Measurements from ENCODE around the gene ARFRP1. TPM values are rescaled to one million over a fixed set of nuclear protein-coding genes. Genes with fewer than 3 reads are reported as not detected.

Gene ARFRP1
- total RNA-seq, 1 experiment from 2014 or later = 36.7 TPM

DNA sequence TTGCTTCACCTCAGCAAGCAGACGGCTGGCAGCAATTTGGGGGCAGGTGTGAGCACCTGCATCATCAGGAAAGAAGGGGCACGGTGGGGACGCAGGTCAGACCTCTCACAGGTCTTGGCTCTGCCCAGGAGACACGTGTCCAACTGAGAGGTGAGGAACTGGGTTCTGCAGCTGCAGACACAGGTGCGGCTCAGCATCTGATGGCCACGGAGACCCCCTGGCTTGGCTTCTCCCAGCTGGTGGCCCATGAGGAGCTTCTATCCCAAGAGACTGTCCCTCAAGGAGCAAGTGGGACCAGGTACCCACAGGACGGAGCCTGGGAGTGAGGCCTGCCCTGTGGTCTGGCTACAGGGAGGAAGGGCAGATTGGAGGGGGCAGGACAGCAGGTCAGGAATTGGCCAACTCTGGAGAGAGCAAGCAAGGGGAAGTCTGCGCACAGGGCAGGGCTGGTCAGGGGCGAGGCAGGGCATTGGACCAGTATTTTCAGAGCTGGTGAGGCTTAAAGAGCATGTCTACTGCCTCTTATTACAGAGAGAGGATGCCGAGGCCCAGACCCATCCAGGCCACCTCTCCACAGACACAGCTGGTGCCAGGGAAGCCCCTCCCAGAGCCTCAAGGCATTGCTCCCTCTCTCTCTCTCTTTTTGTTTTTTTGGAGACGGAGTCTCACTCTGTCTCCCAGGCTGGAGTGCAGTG, 58.7 kb downstream of the ARFRP1 start:
- in situ Hi-C loops (cut with HindIII; ENCODE audit: low sequenced_read_pairs) = no loop called here

More for the DNA sequence above, 58.7 kb downstream of the ARFRP1 start:
- no peak for DNase-seq (ENCODE audit: low spot score)

Other genes starting within 250 kb of the ARFRP1 start
- gene KCNQ2, start 235.3 kb downstream of the ARFRP1 start, total RNA-seq (2014; rRNA removed; shearing (Covaris generic)) = 133 and 160 TPM in 2 replicates
- 47.5 and 58.1 TPM in 2 replicates for gene EEF1A2, start 208.9 kb downstream of the ARFRP1 start, total RNA-seq (2014; rRNA removed; shearing (Covaris generic))
- 31.9 and 38.0 TPM in 2 replicates for gene PPDPF, start 187.2 kb downstream of the ARFRP1 start, total RNA-seq (2014; rRNA removed; shearing (Covaris generic))
- 0.10 TPM in 1 of 2 replicates, not detected in the other for gene PTK6, start 170.6 kb downstream of the ARFRP1 start, total RNA-seq (2014; rRNA removed; shearing (Covaris generic))
- not detected in 2 replicates for gene SRMS, start 160.2 kb downstream of the ARFRP1 start, total RNA-seq (2014; rRNA removed; shearing (Covaris generic))
- gene FNDC11, start 153.8 kb downstream of the ARFRP1 start, total RNA-seq (2014; rRNA removed; shearing (Covaris generic)) = 0.86 and 1.4 TPM in 2 replicates
- 10.1 and 14.3 TPM in 2 replicates for gene HELZ2, start 133.7 kb downstream of the ARFRP1 start, total RNA-seq (2014; rRNA removed; shearing (Covaris generic))
- gene GMEB2, start 80.9 kb downstream of the ARFRP1 start, total RNA-seq (2014; rRNA removed; shearing (Covaris generic)) = 19.3 and 19.7 TPM in 2 replicates
- gene STMN3, start 54.6 kb downstream of the ARFRP1 start, total RNA-seq (2014; rRNA removed; shearing (Covaris generic)) = 179 and 180 TPM in 2 replicates
- 18.5 and 18.7 TPM in 2 replicates for gene RTEL1, start 49.7 kb downstream of the ARFRP1 start, total RNA-seq (2014; rRNA removed; shearing (Covaris generic))
- gene TNFRSF6B, start 11.3 kb downstream of the ARFRP1 start, total RNA-seq (2014; rRNA removed; shearing (Covaris generic)) = not detected in 2 replicates
- gene ZGPAT, start 63 bp upstream of the ARFRP1 start, total RNA-seq (2014; rRNA removed; shearing (Covaris generic)) = 49.4 and 52.7 TPM in 2 replicates
- 12.6 and 15.1 TPM in 2 replicates for gene LIME1, start 28.7 kb upstream of the ARFRP1 start, total RNA-seq (2014; rRNA removed; shearing (Covaris generic))
- gene SLC2A4RG, start 31.8 kb upstream of the ARFRP1 start, total RNA-seq (2014; rRNA removed; shearing (Covaris generic)) = 71.8 and 118 TPM in 2 replicates
- 39.7 and 42.5 TPM in 2 replicates for gene ZBTB46, start 123.3 kb upstream of the ARFRP1 start, total RNA-seq (2014; rRNA removed; shearing (Covaris generic))
- gene ABHD16B, start 153.5 kb upstream of the ARFRP1 start, total RNA-seq (2014; rRNA removed; shearing (Covaris generic)) = 0.74 TPM in 1 of 2 replicates, not detected in the other
- gene TPD52L2, start 157.3 kb upstream of the ARFRP1 start, total RNA-seq (2014; rRNA removed; shearing (Covaris generic)) = 129 and 141 TPM in 2 replicates
- gene DNAJC5, start 187.2 kb upstream of the ARFRP1 start, total RNA-seq (2014; rRNA removed; shearing (Covaris generic)) = 38.6 and 43.6 TPM in 2 replicates
- 19.9 and 20.1 TPM in 2 replicates for gene UCKL1, start 248.4 kb upstream of the ARFRP1 start, total RNA-seq (2014; rRNA removed; shearing (Covaris generic))